ENCODE measurements around the gene ATP5ME.

The ATP5ME gene

GRCh38 chr4:658681-659667 is 15.1 kb downstream of the ATP5ME start:
- H3K36me3 ChIP-seq (ENCODE audit: control insufficient read depth, insufficient read depth, low read length) = no peaks in the 10 kb centered on the region
- H3K27ac ChIP-seq (ENCODE audit: low read depth, low read length, severe bottlenecking) = no peak overlapping the region
- H3K4me1 ChIP-seq (ENCODE audit: control insufficient read depth, insufficient read depth, low read length, poor library complexity, severe bottlenecking) = peaks cover 5% of the 10 kb centered on the region
- 93 to 94% methylated on average over 30 to 32 of the region's 32 CpGs for WGBS, 2 experiments (ENCODE audit: insufficient coverage in 2 of 2)
- H3K9me3 ChIP-seq (ENCODE audit: control insufficient read depth, low read length) = no peaks in the 10 kb centered on the region
- no peak overlapping the region for H3K4me3 ChIP-seq (ENCODE audit: extremely low read depth, insufficient read depth, low read length, poor library complexity, severe bottlenecking)

DNA sequence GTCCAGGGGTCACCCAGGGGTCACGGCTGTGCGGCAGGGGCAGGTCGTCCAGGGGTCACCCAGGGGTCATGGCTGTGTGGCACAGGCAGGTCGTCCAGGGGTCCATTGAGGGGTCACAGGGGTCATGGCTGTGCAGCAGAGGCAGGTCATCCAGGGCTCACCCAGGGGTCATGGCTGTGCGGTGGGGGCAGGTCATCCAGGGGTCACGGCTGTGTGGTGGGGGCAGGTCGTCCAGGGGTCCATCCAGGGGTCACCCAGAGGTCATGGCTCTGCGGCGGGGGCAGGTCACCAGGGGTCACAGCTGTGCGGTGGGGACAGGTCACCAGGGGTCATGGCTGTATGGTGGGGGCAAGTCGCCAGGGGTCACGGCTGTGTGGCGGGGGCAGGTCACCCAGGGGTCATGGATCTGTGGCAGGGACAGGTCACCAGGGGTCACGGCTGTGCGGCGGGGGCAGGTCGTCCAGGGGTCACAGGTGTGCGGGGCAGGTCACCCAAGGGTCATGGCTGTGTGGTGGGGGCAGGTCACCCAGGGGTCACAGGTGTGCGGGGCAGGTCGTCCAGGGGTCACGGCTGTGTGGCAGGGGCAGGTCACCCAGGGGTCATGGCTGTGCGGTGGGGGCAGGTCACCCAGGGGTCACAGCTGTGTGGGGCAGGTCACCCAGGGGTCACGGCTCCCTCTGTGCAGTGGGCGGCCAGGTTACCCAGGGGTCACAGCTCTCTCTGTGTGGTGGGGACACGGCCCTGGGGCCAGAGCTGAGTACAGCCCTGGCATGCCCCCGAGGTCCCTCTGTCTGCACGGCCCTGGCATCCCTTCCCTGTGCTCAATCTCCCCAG is 16.0 kb downstream of the ATP5ME start:
- H3K27ac ChIP-seq (ENCODE audit: low read depth, low read length, severe bottlenecking) = no peak overlapping the region
- H3K4me1 ChIP-seq (ENCODE audit: control insufficient read depth, insufficient read depth, low read length, poor library complexity, severe bottlenecking) = peaks cover 5% of the 10 kb centered on the region

DNA sequence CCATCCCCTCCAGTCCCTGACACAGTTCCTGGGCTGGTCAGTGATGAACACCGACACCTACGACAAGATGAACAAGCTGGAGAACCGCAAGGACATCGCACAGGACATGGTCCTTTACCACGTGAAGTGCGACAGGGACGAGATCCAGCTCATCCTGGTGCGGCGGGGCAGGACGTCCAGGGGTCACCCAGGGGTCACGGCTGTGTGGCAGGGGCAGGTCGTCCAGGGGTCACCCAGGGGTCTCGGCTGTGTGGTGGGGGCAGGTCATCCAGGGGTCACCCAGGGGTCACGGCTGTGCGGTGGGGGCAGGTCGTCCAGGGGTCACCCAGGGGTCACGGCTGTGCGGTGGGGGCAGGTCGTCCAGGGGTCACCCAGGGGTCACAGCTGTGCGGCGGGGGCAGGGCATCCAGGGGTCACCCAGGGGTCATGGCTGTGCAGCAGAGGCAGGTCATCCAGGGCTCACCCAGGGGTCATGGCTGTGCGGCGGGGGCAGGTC is 16.7 kb downstream of the ATP5ME start:
- H3K4me3 ChIP-seq (ENCODE audit: extremely low read depth, insufficient read depth, low read length, poor library complexity, severe bottlenecking) = no peak overlapping the region
- 90 to 95% methylated on average over 13 to 22 of the region's 23 CpGs for WGBS, 2 experiments (ENCODE audit: insufficient coverage in 2 of 2)
- no peaks in the 10 kb centered on the region for H3K36me3 ChIP-seq (ENCODE audit: control insufficient read depth, insufficient read depth, low read length)
- no peaks in the 10 kb centered on the region for H3K9me3 ChIP-seq (ENCODE audit: control insufficient read depth, low read length)
- peaks cover 5% of the 10 kb centered on the region for H3K4me1 ChIP-seq (ENCODE audit: control insufficient read depth, insufficient read depth, low read length, poor library complexity, severe bottlenecking)
- H3K27ac ChIP-seq (ENCODE audit: low read depth, low read length, severe bottlenecking) = no peak overlapping the region

More for the DNA sequence above, 16.0 kb downstream of the ATP5ME start:
- Histone ChIP-seq H3K36me3 (ENCODE audit: control insufficient read depth, insufficient read depth, low read length) (no peaks in the 10 kb centered on the region), H3K4me3 (ENCODE audit: extremely low read depth, insufficient read depth, low read length, poor library complexity, severe bottlenecking) (no peak overlapping the region), H3K9me3 (ENCODE audit: control insufficient read depth, low read length) (no peaks in the 10 kb centered on the region)
- WGBS, 2 experiments (ENCODE audit: insufficient coverage in 2 of 2) = 95% methylated on average over 22 to 26 of the region's 27 CpGs

GRCh38 chr4:656436-657337 is 17.4 kb downstream of the ATP5ME start:
- H3K4me1 ChIP-seq (ENCODE audit: control insufficient read depth, insufficient read depth, low read length, poor library complexity, severe bottlenecking) = peaks cover 5% of the 10 kb centered on the region
- 93 to 95% methylated on average over 43 to 45 of the region's 58 CpGs for WGBS, 2 experiments (ENCODE audit: insufficient coverage in 2 of 2)
- H3K27ac ChIP-seq (ENCODE audit: low read depth, low read length, severe bottlenecking) = no peak overlapping the region
- H3K9me3 ChIP-seq (ENCODE audit: control insufficient read depth, low read length) = no peaks in the 10 kb centered on the region
- H3K36me3 ChIP-seq (ENCODE audit: control insufficient read depth, insufficient read depth, low read length) = no peaks in the 10 kb centered on the region
- no peak overlapping the region for H3K4me3 ChIP-seq (ENCODE audit: extremely low read depth, insufficient read depth, low read length, poor library complexity, severe bottlenecking)

- H3K36me3 ChIP-seq (ENCODE audit: control insufficient read depth, insufficient read depth, low read length) = no peaks in the 10 kb centered on the region
- H3K4me3 ChIP-seq (ENCODE audit: extremely low read depth, insufficient read depth, low read length, poor library complexity, severe bottlenecking) = no peak overlapping the region
- no peaks in the 10 kb centered on the region for H3K9me3 ChIP-seq (ENCODE audit: control insufficient read depth, low read length)
- peaks cover 5% of the 10 kb centered on the region for H3K4me1 ChIP-seq (ENCODE audit: control insufficient read depth, insufficient read depth, low read length, poor library complexity, severe bottlenecking)
- H3K27ac ChIP-seq (ENCODE audit: low read depth, low read length, severe bottlenecking) = no peak overlapping the region
- WGBS, 2 experiments (ENCODE audit: insufficient coverage in 2 of 2) = 91 to 92% methylated on average over 25 to 26 of the region's 26 CpGs
These were observed 18.5 kb downstream of the ATP5ME start for GRCh38 chr4:655464-656151.

DNA sequence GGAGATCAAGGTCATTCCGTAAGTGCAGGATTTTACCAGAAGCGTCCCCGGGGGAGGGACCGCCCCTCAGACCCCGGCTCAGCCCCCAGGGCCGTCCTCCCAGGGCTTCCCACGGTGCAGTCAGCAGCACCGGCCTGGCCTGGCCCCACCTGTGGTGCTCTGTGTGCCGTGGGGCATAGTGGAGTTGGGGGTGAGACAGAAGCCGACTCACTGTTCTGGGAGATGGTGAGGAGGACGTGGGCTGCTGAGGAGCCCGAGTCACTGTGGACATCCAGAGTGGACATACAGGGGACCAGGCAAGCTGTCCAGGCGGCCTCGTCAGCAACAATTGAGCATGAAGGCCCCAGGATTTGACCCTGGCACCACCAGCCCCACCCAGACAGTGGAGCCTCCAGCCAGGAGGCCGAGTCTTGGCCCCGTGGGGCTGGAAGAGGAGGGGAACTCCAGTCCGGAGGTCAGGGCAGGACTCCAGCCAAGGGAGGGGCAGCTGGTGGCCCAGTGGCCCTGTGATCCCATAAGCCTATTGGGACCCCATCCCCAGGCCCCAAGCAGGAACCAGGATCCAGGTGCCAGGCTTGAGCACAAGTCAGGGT is 19.1 kb downstream of the ATP5ME start:
- Histone ChIP-seq H3K9me3 (ENCODE audit: control insufficient read depth, low read length) (no peaks in the 10 kb centered on the region), H3K4me3 (ENCODE audit: extremely low read depth, insufficient read depth, low read length, poor library complexity, severe bottlenecking) (no peak overlapping the region), H3K36me3 (ENCODE audit: control insufficient read depth, insufficient read depth, low read length) (no peaks in the 10 kb centered on the region), H3K4me1 (ENCODE audit: control insufficient read depth, insufficient read depth, low read length, poor library complexity, severe bottlenecking) (peaks cover 5% of the 10 kb centered on the region), H3K27ac (ENCODE audit: low read depth, low read length, severe bottlenecking) (no peak overlapping the region)
- 87 to 88% methylated on average over 8 to 14 of the region's 17 CpGs for WGBS, 2 experiments (ENCODE audit: insufficient coverage in 2 of 2)

- H3K4me1 ChIP-seq (ENCODE audit: control insufficient read depth, insufficient read depth, low read length, poor library complexity, severe bottlenecking) = peaks cover 5% of the 10 kb centered on the region
- H3K36me3 ChIP-seq (ENCODE audit: control insufficient read depth, insufficient read depth, low read length) = no peaks in the 10 kb centered on the region
- no peak overlapping the region for H3K4me3 ChIP-seq (ENCODE audit: extremely low read depth, insufficient read depth, low read length, poor library complexity, severe bottlenecking)
- 94% methylated on average over 14 to 17 of the region's 17 CpGs for WGBS, 2 experiments (ENCODE audit: insufficient coverage in 2 of 2)
- H3K27ac ChIP-seq (ENCODE audit: low read depth, low read length, severe bottlenecking) = no peak overlapping the region
- no peaks in the 10 kb centered on the region for H3K9me3 ChIP-seq (ENCODE audit: control insufficient read depth, low read length)
These were observed 19.6 kb downstream of the ATP5ME start for GRCh38 chr4:654503-654845.

GRCh38 chr4:653831-654502 is 20.1 kb downstream of the ATP5ME start:
- WGBS, 2 experiments (ENCODE audit: insufficient coverage in 2 of 2) = 92 to 94% methylated on average over 22 of the region's 29 CpGs
- Histone ChIP-seq H3K4me3 (ENCODE audit: extremely low read depth, insufficient read depth, low read length, poor library complexity, severe bottlenecking) (no peak overlapping the region), H3K4me1 (ENCODE audit: control insufficient read depth, insufficient read depth, low read length, poor library complexity, severe bottlenecking) (peaks cover 5% of the 10 kb centered on the region), H3K36me3 (ENCODE audit: control insufficient read depth, insufficient read depth, low read length) (no peaks in the 10 kb centered on the region), H3K27ac (ENCODE audit: low read depth, low read length, severe bottlenecking) (no peak overlapping the region), H3K9me3 (ENCODE audit: control insufficient read depth, low read length) (no peaks in the 10 kb centered on the region)

GRCh38 chr4:653080-653821 is 20.8 kb downstream of the ATP5ME start:
- no peaks in the 10 kb centered on the region for H3K36me3 ChIP-seq (ENCODE audit: control insufficient read depth, insufficient read depth, low read length)
- WGBS, 2 experiments (ENCODE audit: insufficient coverage in 2 of 2) = 94% methylated on average over 35 of the region's 35 CpGs
- no peak overlapping the region for H3K27ac ChIP-seq (ENCODE audit: low read depth, low read length, severe bottlenecking)
- H3K9me3 ChIP-seq (ENCODE audit: control insufficient read depth, low read length) = no peaks in the 10 kb centered on the region
- peaks cover 5% of the 10 kb centered on the region for H3K4me1 ChIP-seq (ENCODE audit: control insufficient read depth, insufficient read depth, low read length, poor library complexity, severe bottlenecking)
- H3K4me3 ChIP-seq (ENCODE audit: extremely low read depth, insufficient read depth, low read length, poor library complexity, severe bottlenecking) = no peak overlapping the region

All from mesodermal cell (in vitro differentiated cells).